HG02840 (cell line): ENCODE measurements around the gene PRUNE1.

Experiments used
- ATAC-seq: cut with Tn5 transposase; IDR thresholded peaks from one replicate; pipeline ENCODE4 v1.9.1; 2021; ENCODE audit warnings: mild to moderate bottlenecking, moderate library complexity, moderate number of reproducible peaks; ENCODE audit not compliant: unreplicated experiment, low FRiP score

PRUNE1 gene

DNA sequence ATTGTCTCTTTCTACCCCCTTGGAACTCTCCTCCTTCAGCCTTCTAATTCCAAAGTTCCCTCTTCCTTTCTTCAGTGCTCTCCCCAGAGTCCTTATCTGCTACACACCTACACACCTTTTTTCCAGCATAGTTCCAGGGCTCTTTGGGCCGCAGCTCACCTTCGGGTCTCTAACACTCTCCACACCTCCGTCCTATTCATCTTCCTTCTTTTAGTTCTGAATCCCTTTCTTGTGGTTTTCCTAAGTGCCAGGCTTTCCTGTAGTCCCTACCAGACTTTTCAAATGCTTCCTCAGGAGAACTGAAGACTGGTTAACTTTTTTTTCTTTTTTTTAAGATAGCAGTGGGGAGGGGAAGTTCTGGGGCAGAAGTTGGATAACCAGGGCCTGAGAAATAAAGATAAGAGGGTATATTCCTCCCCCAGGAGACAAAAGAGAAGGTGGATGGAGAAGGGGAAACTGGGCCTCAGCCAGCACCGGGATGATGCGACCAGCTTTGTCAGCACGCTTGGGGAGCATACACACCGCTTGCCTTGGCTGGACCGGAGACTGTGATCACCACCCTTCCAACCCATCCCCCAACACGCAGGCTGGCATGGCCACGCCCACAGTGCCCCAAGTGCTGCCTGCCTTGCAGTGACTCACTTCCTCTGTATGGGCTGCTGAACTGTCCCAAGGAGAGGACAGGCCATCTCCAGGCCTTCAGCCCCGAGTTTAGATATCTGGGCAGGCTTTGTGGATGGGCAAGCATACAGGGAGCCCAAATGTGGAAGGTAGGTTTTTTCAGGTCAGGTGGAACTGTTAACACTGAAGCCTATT, 31.2 kb upstream of the PRUNE1 start:
- ATAC-seq: no peak

DNA sequence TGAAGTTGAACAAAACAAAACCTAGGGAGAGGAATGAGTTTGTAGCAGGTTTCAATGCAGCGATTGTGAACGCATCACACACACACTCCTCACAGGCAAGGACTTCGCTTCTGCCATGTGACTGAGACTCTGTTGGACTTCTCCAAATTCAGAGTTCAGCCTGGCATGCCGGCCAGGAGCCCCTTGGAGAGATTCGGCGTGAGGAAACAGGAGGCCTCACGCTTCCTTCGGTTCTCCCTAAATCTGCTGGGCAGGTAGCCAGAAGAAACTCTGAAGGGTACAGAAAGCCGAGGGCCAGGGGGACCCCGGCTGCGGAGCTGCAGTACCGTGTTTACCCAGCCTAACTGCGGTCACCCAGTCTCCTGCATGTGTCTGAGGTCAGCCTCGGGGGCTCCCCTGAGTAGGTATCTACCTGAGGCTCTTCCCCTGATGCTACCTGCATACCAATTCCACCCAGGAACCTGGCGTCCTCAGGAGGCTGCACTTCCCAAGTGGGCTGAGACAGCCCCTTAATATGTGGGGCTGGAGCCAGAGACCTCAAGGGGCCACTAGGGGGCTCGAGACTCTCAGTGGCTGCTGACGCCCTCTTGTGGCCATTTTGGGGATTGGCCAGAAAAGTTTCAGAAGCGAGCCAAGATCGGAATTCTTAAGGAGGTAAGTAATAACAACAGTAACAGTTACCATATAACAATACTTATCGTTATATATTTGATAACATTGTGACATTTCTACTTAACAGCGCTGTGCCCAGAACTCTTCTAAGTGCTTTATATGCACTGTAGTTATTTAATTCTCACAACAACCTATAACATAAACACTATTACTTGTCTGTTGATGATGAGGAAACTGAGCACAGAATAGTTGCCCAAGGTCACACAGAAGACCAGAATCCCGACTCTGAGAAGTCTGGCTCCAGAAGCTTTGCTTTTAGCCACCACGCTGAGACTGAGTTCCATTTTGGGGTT, 28.9 kb upstream of the PRUNE1 start:
- no peak for ATAC-seq

DNA sequence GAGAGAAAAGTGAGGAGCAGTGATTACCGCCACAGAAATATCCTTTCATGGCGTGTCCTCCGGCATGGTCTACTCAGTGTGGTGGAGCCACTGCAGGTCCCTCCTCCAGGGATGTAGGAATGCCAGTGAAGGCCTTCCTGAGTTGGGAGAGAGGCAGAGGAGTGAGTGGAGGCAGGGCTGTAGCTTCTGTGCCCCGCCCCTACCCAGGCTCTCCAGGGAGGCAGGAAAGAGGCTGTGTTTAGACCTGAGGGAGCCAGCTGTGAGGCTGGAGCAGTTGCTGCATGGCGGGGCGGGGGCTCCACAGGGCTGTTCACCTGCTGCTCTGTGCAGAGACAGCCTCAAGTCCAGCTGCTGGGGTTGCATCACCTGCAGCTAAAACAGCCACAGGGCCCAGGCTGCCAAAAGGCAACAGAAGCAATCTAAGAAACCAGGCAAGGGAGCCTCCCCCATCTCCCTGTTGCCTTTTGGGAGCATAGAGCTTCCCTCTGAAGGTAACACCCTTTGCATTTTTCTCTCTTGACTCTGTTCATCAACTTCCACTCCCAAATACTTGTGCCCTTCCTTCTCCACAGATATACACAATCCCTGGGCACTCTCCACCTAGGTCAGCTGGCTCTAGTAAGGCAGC, 27.0 kb upstream of the PRUNE1 start:
- no peak for ATAC-seq

DNA sequence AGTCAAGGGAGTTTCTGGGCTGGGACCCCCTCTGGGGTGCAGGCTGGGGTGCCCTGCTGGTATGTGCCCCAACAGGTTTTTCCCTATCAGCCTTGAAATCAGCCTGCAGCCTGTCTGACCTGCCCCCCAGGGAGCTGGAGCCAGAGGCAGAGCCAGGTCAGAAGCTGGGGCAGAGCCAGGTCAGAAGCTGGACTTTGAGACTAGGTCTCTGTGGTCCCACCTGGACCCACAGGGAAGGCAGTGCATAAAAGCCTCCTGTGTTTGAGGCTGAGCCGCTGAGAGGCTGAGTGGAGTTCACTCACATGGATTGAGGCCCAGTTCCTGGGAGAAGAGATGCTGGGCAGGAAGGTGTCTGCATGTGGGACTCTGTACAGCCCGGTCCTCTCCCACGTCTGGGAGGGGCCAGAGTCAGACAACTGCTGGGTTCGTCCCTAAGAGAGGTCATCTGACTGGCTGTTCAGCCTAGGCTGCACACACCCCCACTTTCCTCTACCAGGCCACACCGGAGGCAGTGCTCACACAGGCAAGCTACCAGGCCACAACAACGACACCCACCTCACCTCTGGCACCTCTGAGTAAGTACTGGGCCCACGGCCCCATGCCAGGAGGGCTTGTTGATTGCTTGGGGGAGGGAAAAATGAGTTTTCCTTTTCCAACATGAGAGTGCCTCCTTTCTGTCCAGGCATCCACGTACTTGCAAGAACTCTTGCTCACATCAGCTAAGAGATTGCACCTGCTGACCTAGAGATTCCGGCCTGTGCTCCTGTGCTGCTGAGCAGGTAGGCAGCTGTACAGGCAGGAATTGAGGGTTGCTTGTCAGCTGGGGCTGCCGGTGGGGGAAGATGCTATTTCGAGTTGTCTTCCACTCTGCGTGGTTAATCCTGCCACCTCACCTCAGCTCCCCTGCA, 26.2 kb upstream of the PRUNE1 start, which contains the start of gene ANXA9:
ANXA9 (plus strand) TSS at position 488 of the 908 bp plus-strand sequence. CDS start 814 bp downstream, outside the sequence.
- ATAC-seq: no peak

DNA sequence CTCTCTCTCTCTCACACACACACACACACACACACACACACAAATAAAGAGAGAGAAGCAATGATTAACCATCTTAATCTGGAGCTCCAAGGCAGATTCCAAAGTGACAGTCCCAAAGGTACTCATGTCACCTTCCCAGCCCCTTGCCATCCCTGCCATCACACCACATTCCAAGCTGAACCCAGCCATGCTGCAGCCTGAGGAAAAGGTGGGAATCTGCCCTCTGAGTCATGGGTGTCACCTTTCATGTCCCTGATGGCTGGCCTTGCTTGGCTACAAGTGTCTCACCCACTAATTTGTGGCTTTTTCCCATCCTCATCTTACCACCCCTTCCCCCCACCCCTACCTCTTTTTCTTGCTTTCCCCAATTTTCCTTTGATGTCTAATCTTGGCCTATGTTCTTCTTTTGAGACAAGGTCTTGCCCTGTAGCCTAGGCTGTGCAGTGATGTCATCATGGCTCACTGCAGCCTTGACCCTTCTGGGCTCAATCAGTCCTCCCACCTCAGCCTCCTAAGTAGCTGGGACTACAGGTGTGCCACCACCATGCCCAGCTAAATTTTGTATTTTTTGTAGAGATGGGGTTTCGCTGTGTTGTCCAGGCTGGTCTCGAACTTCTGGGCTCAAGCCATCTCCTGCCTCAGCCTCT, 22.9 kb upstream of the PRUNE1 start:
- ATAC-seq: no peak

DNA sequence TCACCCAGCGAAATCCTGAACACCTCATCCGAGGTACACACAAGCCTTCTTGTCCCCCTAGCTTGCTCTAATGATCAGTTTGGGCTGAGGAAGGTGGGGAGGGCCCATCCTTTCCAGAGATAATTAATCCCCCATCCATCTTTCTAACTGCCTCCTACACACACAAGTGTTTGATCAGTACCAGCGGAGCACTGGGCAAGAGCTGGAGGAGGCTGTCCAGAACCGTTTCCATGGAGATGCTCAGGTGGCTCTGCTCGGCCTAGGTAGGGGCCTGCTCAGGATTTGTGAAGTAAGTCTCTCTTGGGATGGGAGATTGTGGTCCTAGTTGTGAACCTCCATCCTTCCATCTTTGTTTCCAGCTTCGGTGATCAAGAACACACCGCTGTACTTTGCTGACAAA, 20.3 kb upstream of the PRUNE1 start:
- ATAC-seq: no peak

DNA sequence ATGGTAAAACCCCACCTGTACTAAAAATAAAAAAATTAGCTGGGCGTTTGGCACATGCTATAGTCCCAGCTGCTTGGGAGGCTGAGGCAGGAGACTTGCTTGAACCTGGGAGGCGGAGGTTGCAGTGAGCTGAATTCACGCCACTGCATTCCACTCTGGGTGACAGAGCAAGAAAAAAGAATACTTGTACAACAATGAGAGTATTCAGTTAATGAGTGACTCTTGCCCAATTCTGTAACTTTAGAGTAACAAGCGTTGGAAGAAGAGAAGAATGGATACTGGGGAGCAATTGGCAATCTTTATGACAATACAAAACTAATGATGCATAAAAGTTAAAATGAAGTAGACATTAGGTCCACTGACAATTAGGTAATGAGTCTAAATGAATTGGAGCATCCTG, 15.6 kb upstream of the PRUNE1 start:
- no peak for ATAC-seq

DNA sequence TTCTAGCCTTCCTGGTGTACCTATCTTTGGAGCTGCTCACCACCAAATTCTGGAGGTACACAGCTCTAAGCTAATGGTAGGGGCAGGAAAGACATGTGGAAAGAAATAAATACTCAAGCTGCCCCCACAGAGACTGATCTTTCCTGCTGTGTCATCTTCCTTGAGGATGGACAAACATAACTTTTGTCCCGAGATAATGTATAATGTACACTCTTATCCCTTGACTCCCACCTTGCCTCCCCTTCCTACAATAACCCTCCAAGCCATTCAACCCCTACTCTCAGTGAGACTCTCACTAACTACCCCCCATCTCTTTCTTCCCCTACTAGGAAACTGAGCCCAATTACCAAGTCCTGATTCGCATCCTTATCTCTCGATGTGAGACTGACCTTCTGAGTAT, 14.0 kb upstream of the PRUNE1 start:
- no peak for ATAC-seq

DNA sequence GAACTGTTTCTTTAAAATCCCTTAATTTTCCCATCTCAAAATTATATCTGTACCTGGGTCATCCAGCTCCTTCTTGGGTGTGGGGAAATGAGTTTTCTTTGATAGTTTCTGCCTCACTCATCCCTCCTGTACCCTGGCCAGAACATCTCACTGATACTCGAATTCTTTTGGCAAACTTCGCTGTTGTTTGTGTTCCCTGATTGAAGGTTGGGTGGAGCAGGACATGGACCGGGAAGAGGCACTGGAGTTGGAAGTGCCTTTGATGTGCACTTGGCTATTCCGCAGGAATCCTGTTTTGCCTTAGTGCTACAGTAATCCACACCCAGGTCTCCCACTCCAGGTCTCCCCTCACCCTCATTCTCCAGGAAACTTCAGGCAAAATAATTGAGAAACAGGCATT, 12.8 kb upstream of the PRUNE1 start:
- ATAC-seq: no peak

DNA sequence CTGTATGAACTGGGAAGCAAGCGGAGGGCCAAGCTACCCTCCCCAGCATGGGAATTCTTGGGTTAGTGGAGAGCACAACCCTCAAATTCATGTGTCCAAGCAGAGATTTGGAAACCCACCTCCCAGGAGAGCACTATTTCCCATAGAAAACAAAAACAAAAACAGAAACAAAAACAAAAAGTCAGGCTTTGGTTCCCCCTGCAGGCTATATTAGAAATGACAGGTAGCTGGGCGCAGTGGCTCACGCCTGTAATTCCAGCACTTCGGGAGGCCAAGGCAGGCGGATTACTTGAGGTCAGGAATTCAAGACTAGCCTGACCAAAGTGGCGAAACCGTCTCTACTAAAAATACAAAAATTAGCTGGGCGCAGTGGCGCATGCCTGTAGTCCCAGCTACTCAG, 12.4 kb upstream of the PRUNE1 start:
- no peak for ATAC-seq

DNA sequence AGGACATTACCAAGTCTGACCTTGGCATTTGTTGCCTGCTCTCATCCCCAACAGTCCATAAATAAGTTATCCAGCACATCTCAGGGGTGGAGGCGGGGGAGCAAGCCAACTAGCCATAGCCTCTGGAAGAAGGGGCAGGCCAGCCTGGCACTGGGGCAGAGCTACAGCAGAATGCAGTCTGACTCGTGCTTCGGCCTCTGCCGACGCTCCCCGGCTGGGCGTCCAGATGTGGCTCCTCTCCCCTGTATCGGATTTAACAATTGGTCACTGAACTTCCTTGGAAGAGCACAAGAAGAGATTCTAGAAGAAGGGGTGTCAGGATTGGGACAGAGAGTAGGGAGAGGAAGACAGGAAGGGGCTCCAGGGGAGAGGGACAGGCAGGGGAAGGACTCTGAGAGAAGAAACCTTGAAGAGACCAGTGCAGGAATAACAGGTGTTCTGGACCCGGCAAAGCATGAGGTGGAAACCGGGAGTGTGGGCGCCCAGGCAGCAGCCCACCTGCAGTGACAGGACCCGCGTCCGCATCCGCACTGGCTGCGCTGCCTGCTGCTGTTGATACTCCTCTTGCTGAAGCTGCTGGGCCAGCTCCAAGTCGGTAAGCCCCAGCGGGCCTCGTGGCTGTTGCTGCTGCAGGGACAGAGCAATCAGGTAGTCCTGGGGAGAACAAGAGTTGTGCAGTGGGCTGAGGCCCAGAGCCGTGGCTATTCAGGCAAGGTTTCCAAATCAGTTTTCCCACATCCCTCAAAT, 10.9 kb upstream of the PRUNE1 start:
- no peak for ATAC-seq

DNA sequence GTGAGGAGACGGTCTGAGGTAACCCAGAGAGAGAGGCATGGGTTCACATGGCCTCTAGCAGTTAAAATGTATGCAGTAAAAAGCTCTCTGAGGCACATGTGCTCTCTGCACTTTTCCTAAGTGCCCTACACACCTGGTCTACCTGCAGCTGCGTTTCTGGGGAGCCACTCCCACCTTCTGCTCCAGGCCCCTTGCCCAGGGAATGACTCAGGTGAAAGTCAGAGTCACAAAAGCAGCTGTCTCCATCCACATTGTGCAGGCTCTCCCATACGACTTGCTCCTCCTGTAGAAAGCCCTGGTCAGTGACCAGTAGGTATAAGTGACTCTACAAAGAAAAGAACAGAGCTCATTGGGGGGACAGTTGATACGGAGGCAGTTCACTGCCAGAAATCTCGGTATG, 10.3 kb upstream of the PRUNE1 start:
- ATAC-seq: no peak

DNA sequence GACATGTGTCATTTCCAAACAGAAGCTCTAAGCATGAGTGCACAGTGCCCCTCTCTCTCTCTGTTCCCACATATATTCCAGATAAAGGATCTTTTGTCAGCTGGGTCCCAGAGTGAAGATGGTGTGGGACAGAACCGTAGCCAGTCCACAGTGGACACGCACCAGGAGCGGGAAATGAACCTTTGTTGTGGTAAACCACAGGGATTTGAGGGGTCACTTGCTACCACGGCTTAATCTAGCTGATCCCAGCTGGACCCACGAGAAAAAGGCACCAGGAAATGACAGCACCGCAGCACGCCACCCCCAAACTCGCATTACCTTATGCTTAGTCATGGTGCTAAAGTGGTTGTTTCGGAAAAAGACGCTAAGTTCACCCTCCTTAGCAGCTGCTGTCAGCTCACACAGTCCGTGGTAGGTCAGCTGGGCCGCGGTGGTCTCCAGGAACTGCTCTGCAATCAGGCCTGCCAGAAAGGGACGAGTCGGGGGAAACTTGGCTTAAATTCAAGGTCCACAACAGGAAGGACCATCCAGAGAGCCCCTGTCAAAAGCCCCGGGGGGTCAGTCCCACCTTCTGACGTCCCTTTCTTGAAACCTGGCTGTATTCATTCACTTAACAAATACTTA, 9.1 kb upstream of the PRUNE1 start:
- ATAC-seq: no peak

DNA sequence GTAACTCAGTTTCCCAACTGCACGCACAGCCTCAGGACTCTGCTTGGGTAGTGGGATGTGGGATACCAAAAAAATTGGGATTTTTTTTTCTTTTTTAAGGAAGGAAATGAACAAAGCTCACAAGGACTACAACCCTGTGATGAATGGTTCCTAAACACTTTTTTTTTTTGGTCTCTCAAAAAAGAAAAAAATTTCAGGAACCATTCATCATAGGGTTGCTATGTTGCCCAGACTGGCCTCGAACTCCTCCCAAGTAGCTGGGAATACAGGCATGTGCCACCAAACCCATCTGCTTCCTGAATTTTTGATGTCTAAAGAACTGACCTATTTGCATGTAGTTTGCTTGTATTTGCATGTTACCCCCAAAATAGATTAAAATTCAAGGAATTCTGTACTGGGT, 8.3 kb upstream of the PRUNE1 start:
- ATAC-seq: no peak

DNA sequence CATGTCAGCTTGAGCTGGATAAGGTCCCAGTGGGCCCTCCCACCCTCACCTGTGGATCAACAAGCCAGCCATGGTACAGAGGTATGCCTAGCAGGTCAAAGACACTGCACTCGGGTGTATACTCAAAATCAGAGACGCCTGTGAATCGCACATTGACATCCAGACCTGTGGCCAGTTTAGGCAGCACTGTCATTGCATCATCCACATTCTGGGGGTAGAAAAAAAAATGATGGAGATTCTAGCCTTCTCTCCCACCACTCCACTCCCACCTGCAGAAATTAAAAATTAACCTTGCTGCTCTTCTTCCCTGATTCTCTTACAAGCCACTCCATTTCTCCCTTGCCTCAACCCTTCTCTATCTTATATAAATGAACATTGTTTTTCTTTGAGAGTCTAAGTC, 7.8 kb upstream of the PRUNE1 start:
- no peak for ATAC-seq

DNA sequence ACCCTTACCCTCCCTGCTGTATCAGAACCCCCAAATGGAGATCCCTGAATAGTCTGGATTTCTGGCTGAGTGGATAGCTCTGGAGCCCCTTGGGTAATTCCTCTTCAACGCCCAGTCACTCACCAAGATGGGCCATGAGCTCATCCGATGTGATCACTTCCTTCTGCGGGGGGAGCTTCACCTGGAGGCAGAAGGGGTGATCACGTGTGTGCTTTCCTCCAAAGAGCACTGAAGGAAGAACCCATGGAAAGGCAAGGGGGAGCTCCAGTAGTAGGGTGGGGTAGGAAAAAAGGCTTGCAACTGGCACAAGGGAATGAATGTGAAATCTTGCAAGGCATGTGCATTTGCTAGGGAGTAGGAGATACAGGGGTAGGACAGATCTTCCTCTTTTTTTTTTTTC, 6.6 kb upstream of the PRUNE1 start:
- no peak for ATAC-seq

DNA sequence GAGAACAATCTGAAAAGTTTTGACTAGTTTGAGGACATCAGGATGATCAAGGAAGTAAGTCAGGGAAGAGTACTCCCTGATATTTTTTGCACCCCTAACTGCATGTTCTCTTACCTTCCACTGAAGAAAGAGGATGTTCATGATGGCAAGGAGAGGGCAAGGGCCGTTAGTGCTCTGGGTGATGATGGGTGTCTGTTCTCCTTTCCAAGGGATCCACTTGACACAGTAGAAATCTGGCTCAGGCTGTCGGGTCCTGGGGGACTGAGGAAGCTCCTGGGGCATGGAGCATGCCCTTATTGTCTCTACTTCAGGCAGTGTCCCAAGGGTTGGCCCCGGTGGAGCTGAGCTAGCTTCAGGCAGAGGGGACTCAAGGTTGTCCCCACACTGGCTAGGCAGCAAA, 6.2 kb upstream of the PRUNE1 start:
- ATAC-seq: no peak

DNA sequence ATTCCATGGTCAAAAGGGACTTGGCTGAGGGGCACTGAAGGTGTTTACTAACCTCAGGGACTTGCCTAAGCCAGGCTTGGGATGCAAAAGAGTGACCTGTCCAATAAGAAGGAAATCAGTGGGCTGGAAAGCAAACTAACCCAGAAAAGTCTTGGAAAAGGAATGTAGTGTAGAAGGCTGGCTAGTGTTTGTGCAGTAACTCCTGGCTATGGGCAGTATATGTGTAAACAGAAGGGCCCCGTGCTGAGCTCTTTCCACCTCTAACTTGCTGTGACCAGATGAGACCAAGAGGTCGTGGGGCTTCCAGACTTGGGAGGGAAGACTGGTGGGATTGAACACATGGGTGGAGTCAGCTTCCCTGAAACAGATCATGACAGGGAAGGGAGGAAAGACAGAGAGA, 5.6 kb upstream of the PRUNE1 start:
- no peak for ATAC-seq
